HG03108 (cell line): ENCODE results near the gene PSAP.
A peak's percentile ranks its signal among the peaks of the same experiment; 100 is the strongest.

Source experiments
- ATAC-seq: cut with Tn5 transposase; IDR thresholded peaks from one replicate; pipeline ENCODE4 v1.9.1; 2021; ENCODE audit warnings: moderate library complexity; ENCODE audit not compliant: unreplicated experiment

The PSAP gene

GRCh38 chr10:71788954-71789353, 62.1 kb downstream of the PSAP start:
- ATAC-seq = no peak

GRCh38 chr10:71784679-71785272, 66.3 kb downstream of the PSAP start:
- ATAC-seq = no peak

GRCh38 chr10:71783917-71784678, 67.0 kb downstream of the PSAP start:
- ATAC-seq = no peak

- no peak for ATAC-seq
Observed at GRCh38 chr10:71782917-71783490, 68.0 kb downstream of the PSAP start.

GRCh38 chr10:71782221-71782916, 68.7 kb downstream of the PSAP start:
- no peak for ATAC-seq

GRCh38 chr10:71780719-71781118, 70.3 kb downstream of the PSAP start:
- ATAC-seq = no peak

GRCh38 chr10:71780156-71780555, 70.9 kb downstream of the PSAP start:
- no peak for ATAC-seq

- no peak for ATAC-seq
Observed at GRCh38 chr10:71779641-71780040, 71.4 kb downstream of the PSAP start.

GRCh38 chr10:71778071-71778825, 72.8 kb downstream of the PSAP start:
- ATAC-seq = no peak

- no peak for ATAC-seq
Observed at GRCh38 chr10:71777213-71777985, 73.7 kb downstream of the PSAP start.

- ATAC-seq = no peak
Observed at GRCh38 chr10:71776481-71776925, 74.5 kb downstream of the PSAP start.

- ATAC-seq = no peak
Observed at GRCh38 chr10:71774916-71775702, 75.9 kb downstream of the PSAP start.

- ATAC-seq = peak; percentile 59
Observed at GRCh38 chr10:71773221-71773971, 77.7 kb downstream of the PSAP start, which contains the start of gene VSIR. VSIR (minus strand) TSS chr10:71773520; CDS start chr10:71773439, 81 bp downstream.

GRCh38 chr10:71772832-71773220, 78.2 kb downstream of the PSAP start:
- no peak for ATAC-seq

GRCh38 chr10:71771821-71772617, 79.0 kb downstream of the PSAP start:
- ATAC-seq = no peak

- no peak for ATAC-seq
Observed at GRCh38 chr10:71771204-71771603, 79.8 kb downstream of the PSAP start.

- ATAC-seq = no peak
Observed at GRCh38 chr10:71770789-71771188, 80.3 kb downstream of the PSAP start.

GRCh38 chr10:71770255-71770654, 80.8 kb downstream of the PSAP start:
- ATAC-seq = no peak
